Measurements from ENCODE around the gene COMMD2. TPM values are rescaled to one million over a fixed set of nuclear protein-coding genes. Genes with fewer than 3 reads are reported as not detected.

Gene COMMD2
- total and polyA plus RNA-seq, 2 of the 4 experiments (the other 2 are of a cell fraction), result 23.6 to 46.1 TPM

DNA sequence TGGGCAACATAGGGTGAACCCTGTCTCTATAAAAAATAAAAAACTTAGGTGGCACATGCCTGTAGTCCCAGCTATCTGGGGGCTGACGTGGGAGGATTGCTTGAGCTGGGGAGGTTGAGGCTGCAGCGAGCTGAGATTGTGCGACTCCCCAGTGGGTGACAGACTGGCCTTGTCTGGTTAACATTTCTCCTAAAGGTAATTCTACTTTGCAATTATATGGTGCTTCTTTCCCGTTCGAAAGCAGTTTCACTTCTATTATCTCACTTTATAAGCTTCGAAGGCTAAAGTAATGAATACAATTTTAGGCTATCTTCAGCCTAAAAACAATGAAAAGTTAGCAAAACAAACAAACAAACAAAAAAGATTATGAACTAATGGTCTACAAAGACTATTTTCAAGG lies 35.3 kb downstream of the COMMD2 start:
- H3K4ac ChIP-seq (ENCODE audit: low read depth, low read length), result peak overlapping the region; percentile 84; the same call in 1 of the 2 replicates
- H2AK5ac ChIP-seq (ENCODE audit: low read depth, low read length), result no peak overlapping the region
- ChIA-PET POLR2A (ENCODE audit: unreplicated experiment) (interaction anchor here (1.3 kb wide), 1 partner anchor 60 kb away, joined by 4 read pairs; no protein-coding TSS in a partner anchor), CTCF (interaction anchor here (0.6 to 2.3 kb wide), 16 partner anchors 10 to 229 kb away, joined by 3 to 17 read pairs (median 4); partner anchors contain the start of gene WWTR1)
- no peak overlapping the region for H3K4me2 ChIP-seq (ENCODE audit: low read depth, low read length)
- in situ Hi-C loops (cut with MboI; ENCODE audit: low sequenced_read_pairs) (loop anchor here (5.0 to 25.0 kb wide), 3 partner anchors 205 to 755 kb away; no protein-coding TSS in a partner anchor), intact Hi-C loops (cut with micrococcal nuclease) (loop anchor here (1.0 to 2.0 kb wide), 5 partner anchors 58 to 223 kb away; partner anchors contain the start of gene WWTR1), dilution Hi-C loops (cut with HindIII; ENCODE audit: low sequenced_read_pairs, unreplicated experiment) (no loop called here)
- no peak overlapping the region for H2BK5ac ChIP-seq (ENCODE audit: low read depth, low read length, poor library complexity, severe bottlenecking)
- no peak for DNase-seq
- no peak overlapping the region for H3K18ac ChIP-seq (ENCODE audit: low read depth, low read length)
- H2BK20ac ChIP-seq (ENCODE audit: low read depth, low read length), result peak overlapping the region; percentile 72; the same call in 1 of the 2 replicates
- H2AFZ ChIP-seq (replicated peaks; ENCODE audit: low read length, poor library complexity), result peak overlapping the region; percentile 41
- no peaks in the 10 kb centered on the region for H3K4me1 ChIP-seq (ENCODE audit: control insufficient read depth, insufficient read depth, low read length)
- no peak overlapping the region for H3K56ac ChIP-seq (ENCODE audit: extremely low read depth, insufficient read depth, low read length)
- no peaks in the 10 kb centered on the region for H4K20me1 ChIP-seq (ENCODE audit: insufficient read depth, low read length)
- no peak overlapping the region for H4K5ac ChIP-seq (ENCODE audit: low read depth, low read length)
- TF ChIP-seq CEBPB (IDR thresholded peaks at IDR 0.05; ENCODE audit: low read depth, low read length), result no peak
- TF ChIP-seq RAD21 (IDR thresholded peaks at IDR 0.05; ENCODE audit: low read length), result no peak
- no peak for TF ChIP-seq CHD1 (IDR thresholded peaks at IDR 0.05; ENCODE audit: low read depth, low read length)
- TF ChIP-seq, protein P1, sequence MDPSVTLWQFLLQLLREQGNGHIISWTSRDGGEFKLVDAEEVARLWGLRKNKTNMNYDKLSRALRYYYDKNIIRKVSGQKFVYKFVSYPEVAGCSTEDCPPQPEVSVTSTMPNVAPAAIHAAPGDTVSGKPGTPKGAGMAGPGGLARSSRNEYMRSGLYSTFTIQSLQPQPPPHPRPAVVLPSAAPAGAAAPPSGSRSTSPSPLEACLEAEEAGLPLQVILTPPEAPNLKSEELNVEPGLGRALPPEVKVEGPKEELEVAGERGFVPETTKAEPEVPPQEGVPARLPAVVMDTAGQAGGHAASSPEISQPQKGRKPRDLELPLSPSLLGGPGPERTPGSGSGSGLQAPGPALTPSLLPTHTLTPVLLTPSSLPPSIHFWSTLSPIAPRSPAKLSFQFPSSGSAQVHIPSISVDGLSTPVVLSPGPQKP (IDR thresholded peaks at IDR 0.05; ENCODE audit: borderline replicate concordance, low read depth, low read length), result no peak
- TF ChIP-seq, protein P2, sequence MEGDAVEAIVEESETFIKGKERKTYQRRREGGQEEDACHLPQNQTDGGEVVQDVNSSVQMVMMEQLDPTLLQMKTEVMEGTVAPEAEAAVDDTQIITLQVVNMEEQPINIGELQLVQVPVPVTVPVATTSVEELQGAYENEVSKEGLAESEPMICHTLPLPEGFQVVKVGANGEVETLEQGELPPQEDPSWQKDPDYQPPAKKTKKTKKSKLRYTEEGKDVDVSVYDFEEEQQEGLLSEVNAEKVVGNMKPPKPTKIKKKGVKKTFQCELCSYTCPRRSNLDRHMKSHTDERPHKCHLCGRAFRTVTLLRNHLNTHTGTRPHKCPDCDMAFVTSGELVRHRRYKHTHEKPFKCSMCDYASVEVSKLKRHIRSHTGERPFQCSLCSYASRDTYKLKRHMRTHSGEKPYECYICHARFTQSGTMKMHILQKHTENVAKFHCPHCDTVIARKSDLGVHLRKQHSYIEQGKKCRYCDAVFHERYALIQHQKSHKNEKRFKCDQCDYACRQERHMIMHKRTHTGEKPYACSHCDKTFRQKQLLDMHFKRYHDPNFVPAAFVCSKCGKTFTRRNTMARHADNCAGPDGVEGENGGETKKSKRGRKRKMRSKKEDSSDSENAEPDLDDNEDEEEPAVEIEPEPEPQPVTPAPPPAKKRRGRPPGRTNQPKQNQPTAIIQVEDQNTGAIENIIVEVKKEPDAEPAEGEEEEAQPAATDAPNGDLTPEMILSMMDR (conservative IDR thresholded peaks at IDR 0.05; ENCODE audit: low read depth, low read length), result no peak
- no peak for TF ChIP-seq NFE2L2 (IDR thresholded peaks at IDR 0.05; ENCODE audit: low read depth, low read length)
- no peak for TF ChIP-seq MAFK (IDR thresholded peaks at IDR 0.05; ENCODE audit: low read depth, low read length)
- TF ChIP-seq RFX5 (IDR thresholded peaks at IDR 0.05; ENCODE audit: low read depth, low read length), result no peak
- TF ChIP-seq POLR2A (IDR thresholded peaks at IDR 0.05; ENCODE audit: low read depth, low read length), result no peak
- no peak for TF ChIP-seq MAZ (IDR thresholded peaks at IDR 0.05; ENCODE audit: borderline replicate concordance, low read depth, low read length)
- H4K8ac ChIP-seq (ENCODE audit: low read depth in 2 of 2, low read length in 2 of 2), result no peak overlapping the region
- H3K79me1 ChIP-seq (ENCODE audit: low read depth in 1 of 2, low read length in 2 of 2), result no peaks in the 10 kb centered on the region; a peak in 1 of 4 replicates
- H3K23ac ChIP-seq (ENCODE audit: low read depth, low read length), result no peak overlapping the region
- H2BK15ac ChIP-seq (ENCODE audit: low read depth, low read length), result no peak overlapping the region; the same call in 2 of the 3 replicates
- H3K36me3 ChIP-seq (ENCODE audit: control insufficient read depth, insufficient read depth, low read length), result no peaks in the 10 kb centered on the region
- H2BK120ac ChIP-seq (ENCODE audit: low read depth, low read length), result peak overlapping the region; percentile 88; the same call in 1 of the 2 replicates
- H3K9ac ChIP-seq (ENCODE audit: low read depth, low read length), result no peak overlapping the region
- H3K27me3 ChIP-seq (ENCODE audit: control insufficient read depth, insufficient read depth, low read length), result no peaks in the 10 kb centered on the region
- H4K91ac ChIP-seq (ENCODE audit: insufficient read depth, low read depth, low read length), result no peak overlapping the region
- no peaks in the 10 kb centered on the region for H3K9me1 ChIP-seq (ENCODE audit: insufficient read depth, low read length)
- WGBS, 2 experiments (ENCODE audit: extremely low coverage in 2 of 2, insufficient read length in 1 of 2), result no CpG with 5 or more reads among the region's 6 CpGs
- no peak overlapping the region for H3K4me3 ChIP-seq (ENCODE audit: insufficient read depth, low read depth, low read length)
- ATAC-seq (ENCODE audit: low read depth), result no peak
- H3K27ac ChIP-seq (ENCODE audit: insufficient read depth, low read length), result no peak overlapping the region
- no peak overlapping the region for H2AK9ac ChIP-seq (replicated peaks; ENCODE audit: low read depth, low read length, poor library complexity)
- peak overlapping the region; percentile 92; the same call in 1 of the 2 replicates for H3K14ac ChIP-seq (replicated peaks; ENCODE audit: low read depth, low read length)
- no peaks in the 10 kb centered on the region for H3K9me3 ChIP-seq (ENCODE audit: control insufficient read depth, insufficient read depth, low read length)
- no TSS peak for BruUV-seq (replicated peaks)

Measured in IMR-90 (cell line).